ENCODE data around the gene MUC2. TPM values are rescaled to one million over a fixed set of nuclear protein-coding genes. Genes with fewer than 3 reads are reported as not detected.

Gene MUC2
- total and polyA plus RNA-seq, 3 experiments from 2014 or later: not detected

GRCh38 chr11:1034456-1035295, 40.0 kb upstream of the MUC2 start:
- Histone ChIP-seq H3K4me1 (ENCODE audit: insufficient read depth, low read length) (no peaks in the 10 kb centered on the region), H3K27ac (ENCODE audit: low read depth, low read length) (no peak overlapping the region), H3K27me3 (ENCODE audit: insufficient read depth, low read length, poor library complexity, severe bottlenecking) (no peaks in the 10 kb centered on the region), H3K36me3 (ENCODE audit: insufficient read depth, low read length) (no peaks in the 10 kb centered on the region), H3K9me3 (ENCODE audit: low read length) (no peaks in the 10 kb centered on the region), H3K4me3 (ENCODE audit: low read length) (no peak overlapping the region)
- Mint-ChIP-seq H3K9me3 (no peaks in the 10 kb centered on the region), H3K27ac (no peak overlapping the region), H3K27me3 (no peaks in the 10 kb centered on the region), H3K4me3 (no peak overlapping the region), H3K4me1 (no peaks in the 10 kb centered on the region), H3K36me3 (no peaks in the 10 kb centered on the region)
- ChIA-PET CTCF (no interaction called here), POLR2A (no interaction called here)
- no peak for DNase-seq

GRCh38 chr11:1035577-1036283, 38.9 kb upstream of the MUC2 start:
- Mint-ChIP-seq H3K4me1 (no peaks in the 10 kb centered on the region), H3K27me3 (no peaks in the 10 kb centered on the region), H3K27ac (no peak overlapping the region), H3K9me3 (no peaks in the 10 kb centered on the region), H3K36me3 (no peaks in the 10 kb centered on the region), H3K4me3 (no peak overlapping the region)
- H3K36me3 ChIP-seq (ENCODE audit: insufficient read depth, low read length): no peaks in the 10 kb centered on the region
- DNase-seq: no peak
- H3K27ac ChIP-seq (ENCODE audit: low read depth, low read length): no peak overlapping the region
- POLR2A ChIA-PET: no interaction called here
- H3K9me3 ChIP-seq (ENCODE audit: low read length): no peaks in the 10 kb centered on the region
- CTCF ChIA-PET: no interaction called here
- no peak overlapping the region for H3K4me3 ChIP-seq (ENCODE audit: low read length)
- H3K27me3 ChIP-seq (ENCODE audit: insufficient read depth, low read length, poor library complexity, severe bottlenecking): no peaks in the 10 kb centered on the region
- no peaks in the 10 kb centered on the region for H3K4me1 ChIP-seq (ENCODE audit: insufficient read depth, low read length)

- no peak within 1 kb of the TSS for H3K27ac ChIP-seq (ENCODE audit: low read depth, low read length)
- H3K4me1 Mint-ChIP-seq: no peaks in the 10 kb centered on the region
- no peak within 1 kb of the TSS for H3K4me3 Mint-ChIP-seq
- H3K27me3 Mint-ChIP-seq: no peaks in the 10 kb centered on the region
- no peaks in the 10 kb centered on the region for H3K9me3 Mint-ChIP-seq
- ChIA-PET POLR2A (no interaction called here), CTCF (no interaction called here)
- no peaks in the 10 kb centered on the region for H3K36me3 ChIP-seq (ENCODE audit: insufficient read depth, low read length)
- H3K4me1 ChIP-seq (ENCODE audit: insufficient read depth, low read length): no peaks in the 10 kb centered on the region
- H3K27ac Mint-ChIP-seq: no peak within 1 kb of the TSS
- no peak within 1 kb of the TSS for H3K4me3 ChIP-seq (ENCODE audit: low read length)
- H3K36me3 Mint-ChIP-seq: no peaks in the 10 kb centered on the region
- no peak for DNase-seq
- no peaks in the 10 kb centered on the region for H3K27me3 ChIP-seq (ENCODE audit: insufficient read depth, low read length, poor library complexity, severe bottlenecking)
- no peaks in the 10 kb centered on the region for H3K9me3 ChIP-seq (ENCODE audit: low read length)
Observed at GRCh38 chr11:1036303-1036923, 38.3 kb upstream of the MUC2 start, which contains the start of gene MUC6. MUC6 (minus strand) TSS chr11:1036718; CDS start chr11:1036655, 63 bp downstream.

- Mint-ChIP-seq H3K36me3 (no peaks in the 10 kb centered on the region), H3K4me1 (no peaks in the 10 kb centered on the region), H3K4me3 (no peak overlapping the region), H3K27me3 (no peaks in the 10 kb centered on the region), H3K9me3 (no peaks in the 10 kb centered on the region), H3K27ac (no peak overlapping the region)
- no peak overlapping the region for H3K27ac ChIP-seq (ENCODE audit: low read depth, low read length)
- no peaks in the 10 kb centered on the region for H3K27me3 ChIP-seq (ENCODE audit: insufficient read depth, low read length, poor library complexity, severe bottlenecking)
- CTCF ChIA-PET: no interaction called here
- no peak for DNase-seq
- POLR2A ChIA-PET: no interaction called here
- H3K9me3 ChIP-seq (ENCODE audit: low read length): no peaks in the 10 kb centered on the region
- no peaks in the 10 kb centered on the region for H3K36me3 ChIP-seq (ENCODE audit: insufficient read depth, low read length)
- H3K4me1 ChIP-seq (ENCODE audit: insufficient read depth, low read length): no peaks in the 10 kb centered on the region
- no peak overlapping the region for H3K4me3 ChIP-seq (ENCODE audit: low read length)
Observed at GRCh38 chr11:1036931-1037330, 37.7 kb upstream of the MUC2 start.

GRCh38 chr11:1037506-1038055, 37.1 kb upstream of the MUC2 start:
- Mint-ChIP-seq H3K27ac (no peak overlapping the region), H3K9me3 (no peaks in the 10 kb centered on the region), H3K4me1 (no peaks in the 10 kb centered on the region), H3K36me3 (no peaks in the 10 kb centered on the region), H3K27me3 (no peaks in the 10 kb centered on the region), H3K4me3 (no peak overlapping the region)
- Histone ChIP-seq H3K27ac (ENCODE audit: low read depth, low read length) (no peak overlapping the region), H3K4me1 (ENCODE audit: insufficient read depth, low read length) (no peaks in the 10 kb centered on the region), H3K9me3 (ENCODE audit: low read length) (no peaks in the 10 kb centered on the region), H3K27me3 (ENCODE audit: insufficient read depth, low read length, poor library complexity, severe bottlenecking) (no peaks in the 10 kb centered on the region), H3K36me3 (ENCODE audit: insufficient read depth, low read length) (no peaks in the 10 kb centered on the region), H3K4me3 (ENCODE audit: low read length) (no peak overlapping the region)
- ChIA-PET POLR2A (no interaction called here), CTCF (no interaction called here)
- no peak for DNase-seq

GRCh38 chr11:1038361-1038760, 36.3 kb upstream of the MUC2 start:
- no peaks in the 10 kb centered on the region for H3K9me3 ChIP-seq (ENCODE audit: low read length)
- no peak for DNase-seq
- no peak overlapping the region for H3K4me3 ChIP-seq (ENCODE audit: low read length)
- Mint-ChIP-seq H3K36me3 (no peaks in the 10 kb centered on the region), H3K27ac (peak overlapping the region in 1 of 8 donors; percentile 60), H3K4me1 (no peaks in the 10 kb centered on the region), H3K4me3 (no peak overlapping the region), H3K9me3 (no peaks in the 10 kb centered on the region), H3K27me3 (no peaks in the 10 kb centered on the region)
- H3K36me3 ChIP-seq (ENCODE audit: insufficient read depth, low read length): no peaks in the 10 kb centered on the region
- no peaks in the 10 kb centered on the region for H3K4me1 ChIP-seq (ENCODE audit: insufficient read depth, low read length)
- no peaks in the 10 kb centered on the region for H3K27me3 ChIP-seq (ENCODE audit: insufficient read depth, low read length, poor library complexity, severe bottlenecking)
- ChIA-PET POLR2A (no interaction called here), CTCF (no interaction called here)
- no peak overlapping the region for H3K27ac ChIP-seq (ENCODE audit: low read depth, low read length)

GRCh38 chr11:1038921-1039320, 35.8 kb upstream of the MUC2 start:
- H3K4me1 Mint-ChIP-seq: no peaks in the 10 kb centered on the region
- Histone ChIP-seq H3K27me3 (ENCODE audit: insufficient read depth, low read length, poor library complexity, severe bottlenecking) (no peaks in the 10 kb centered on the region), H3K4me3 (ENCODE audit: low read length) (no peak overlapping the region), H3K4me1 (ENCODE audit: insufficient read depth, low read length) (no peaks in the 10 kb centered on the region), H3K27ac (ENCODE audit: low read depth, low read length) (no peak overlapping the region), H3K9me3 (ENCODE audit: low read length) (no peaks in the 10 kb centered on the region), H3K36me3 (ENCODE audit: insufficient read depth, low read length) (no peaks in the 10 kb centered on the region)
- no peaks in the 10 kb centered on the region for H3K36me3 Mint-ChIP-seq
- DNase-seq: no peak
- ChIA-PET POLR2A (no interaction called here), CTCF (no interaction called here)
- H3K27ac Mint-ChIP-seq: no peak overlapping the region
- H3K4me3 Mint-ChIP-seq: no peak overlapping the region
- H3K9me3 Mint-ChIP-seq: no peaks in the 10 kb centered on the region
- peaks cover 0 to 2% of the 10 kb centered on the region in 2 donors for H3K27me3 Mint-ChIP-seq

Data from CD8-positive, alpha-beta memory T cell (primary cell).